Stimulated activated CD4-positive, alpha-beta T cell treated with anti-CD3 and anti-CD28 coated beads, Interleukin-1b, Interleukin-23, amount 100 ng/mL, for 1 hour (primary cell): ENCODE data around the gene CHST12.
"Not testable (repeated sequence)": the region's sequence is repeated elsewhere in the genome, so short reads cannot be mapped to it uniquely, and the experiment has no call there.

ENCODE experiments used
- DNase-seq, 2 donors: peaks; one replicate each; pipeline ENCODE4 v3.0.0-alpha.2; 2020; ENCODE audit warnings: low read depth in 2 of 2

The CHST12 gene

GRCh38 chr7:2378125-2378524, 25.3 kb upstream of the CHST12 start:
- DNase-seq = not testable (repeated sequence)

GRCh38 chr7:2379161-2379560, 24.2 kb upstream of the CHST12 start:
- no peak for DNase-seq

GRCh38 chr7:2379821-2380450, 23.5 kb upstream of the CHST12 start:
- DNase-seq = no peak

GRCh38 chr7:2380461-2380860, 22.9 kb upstream of the CHST12 start:
- no peak for DNase-seq

GRCh38 chr7:2381227-2381626, 22.2 kb upstream of the CHST12 start:
- DNase-seq = no peak

GRCh38 chr7:2381881-2382509, 21.4 kb upstream of the CHST12 start:
- DNase-seq = no peak

- no peak for DNase-seq
These were observed 19.7 kb upstream of the CHST12 start for GRCh38 chr7:2383543-2384274.

- no peak for DNase-seq
These were observed 18.8 kb upstream of the CHST12 start for GRCh38 chr7:2384354-2385243.

GRCh38 chr7:2386122-2386521, 17.3 kb upstream of the CHST12 start:
- not testable (repeated sequence) for DNase-seq

- DNase-seq = no peak
These were observed 16.3 kb upstream of the CHST12 start for GRCh38 chr7:2386964-2387669.

- DNase-seq = no peak
These were observed 15.3 kb upstream of the CHST12 start for GRCh38 chr7:2387897-2388636.

- no peak for DNase-seq
These were observed 14.8 kb upstream of the CHST12 start for GRCh38 chr7:2388637-2388954.

- not testable (repeated sequence) for DNase-seq
These were observed 13.2 kb upstream of the CHST12 start for GRCh38 chr7:2390020-2390816.

GRCh38 chr7:2393706-2394105, 9.7 kb upstream of the CHST12 start:
- no peak for DNase-seq

GRCh38 chr7:2394566-2395082, 8.8 kb upstream of the CHST12 start:
- DNase-seq = no peak

GRCh38 chr7:2398506-2398905, 4.9 kb upstream of the CHST12 start:
- DNase-seq = no peak

GRCh38 chr7:2399848-2400587, 3.4 kb upstream of the CHST12 start:
- DNase-seq = no peak

GRCh38 chr7:2402687-2403013, 761 bp upstream of the CHST12 start:
- DNase-seq = no peak
